Body of pancreas (tissue), 4 donors: Measurements from ENCODE around the gene TMEM182. TPM values are rescaled to one million over a fixed set of nuclear protein-coding genes. Genes with fewer than 3 reads are reported as not detected.

Experiments used
- ATAC-seq: fragments of 150-250 bp; one replicate; pipeline ENCODE4 v1.9.1; 2016
- DNase-seq, 4 donors: peaks; one replicate each; pipeline ENCODE4 v3.0.0-alpha.2; 2019
- H3K27ac ChIP-seq, 4 donors: fragments of 200-600 bp; sonication (generic); 1 replicate in 3 of 4; 2 replicates in 1 of 4; pipeline versions ENCODE4 v1.5.1 to v1.6.1; 2016 to 2019; ENCODE audit warnings: mild to moderate bottlenecking in 1 of 4, mixed read lengths in 1 of 4, moderate library complexity in 1 of 4
- H3K27me3 ChIP-seq, 2 donors: fragments of 200-600 bp; sonication (generic); one replicate each; pipeline ENCODE4 v1.6.0; 2016; ENCODE audit warnings: mild to moderate bottlenecking in 1 of 2
- H3K36me3 ChIP-seq, 2 donors: fragments of 200-600 bp; sonication (generic); replicated peaks in 1 of 2; 2 replicates each; pipeline ENCODE4 v1.5.1; 2016; ENCODE audit warnings: low read depth in 2 of 2; ENCODE audit not compliant: insufficient read depth in 1 of 2
- H3K4me1 ChIP-seq: fragments of 200-600 bp; sonication (generic); one replicate; pipeline ENCODE4 v1.6.0; 2016
- H3K4me3 ChIP-seq, 2 donors: fragments of 200-600 bp; sonication (generic); 1 replicate in 1 of 2; 2 replicates in 1 of 2; pipeline ENCODE4 v1.5.1; 2016 to 2019
- H3K9me3 ChIP-seq, 3 donors: fragments of 200-600 bp; sonication (generic); 1 replicate in 2 of 3; 2 replicates in 1 of 3; pipeline ENCODE4 v1.5.1; 2016
- CTCF ChIP-seq, 7 experiments: fragments of 450-650 bp in 4 of 7; fragments of 200-600 bp in 3 of 7; sonication (generic) in 3 of 7; IDR thresholded peaks; one replicate each; pipeline ENCODE4 v1.5.1; 2016 to 2019; ENCODE audit warnings: antibody characterized with exemption in 7 of 7
- POLR2A ChIP-seq, 3 donors: fragments of 450-650 bp; IDR thresholded peaks; one replicate each; pipeline ENCODE4 v1.6.1; 2016; ENCODE audit warnings: antibody characterized with exemption in 3 of 3, mild to moderate bottlenecking in 2 of 3
- WGBS, 2 donors: methylation state at CpG; one replicate each; pipeline ENCODE4 v1.1.5; 2017; 5-methylcytosine and 5-hydroxymethylcytosine counted together
- intact Hi-C: fragments of 100-400 bp; cut with DNase I; formaldehyde crosslinking; loops from one replicate; pipeline ENCODE4 v1.15.1; 2023
- total RNA-seq, 2 donors: library from RNA; depleted of rRNA; stranded (reverse); fragments of >200 nt; gene quantifications; one replicate each; pipeline ENCODE4 v1.1.0, GENCODE V29; 2016

TMEM182 gene
- total RNA-seq, 2 donors from 2014 or later, result 0.33 to 1.8 TPM

GRCh38 chr2:102834523-102835273 lies 72.9 kb downstream of the TMEM182 start:
- Histone ChIP-seq H3K4me1 (no peaks in the 10 kb centered on the region), H3K36me3 (no peaks in the 10 kb centered on the region), H3K9me3 (no peaks in the 10 kb centered on the region), H3K27ac (no peak overlapping the region), H3K27me3 (no peaks in the 10 kb centered on the region), H3K4me3 (no peak overlapping the region)
- intact Hi-C loops, result no loop called here
- DNase-seq (no peak), ATAC-seq (no peak)
- 84 to 89% methylated on average over 6 of the region's 6 CpGs for WGBS, 2 donors
- no peak for TF ChIP-seq POLR2A (IDR thresholded peaks at IDR 0.05)
- no peak for TF ChIP-seq CTCF (IDR thresholded peaks at IDR 0.05)

DNA sequence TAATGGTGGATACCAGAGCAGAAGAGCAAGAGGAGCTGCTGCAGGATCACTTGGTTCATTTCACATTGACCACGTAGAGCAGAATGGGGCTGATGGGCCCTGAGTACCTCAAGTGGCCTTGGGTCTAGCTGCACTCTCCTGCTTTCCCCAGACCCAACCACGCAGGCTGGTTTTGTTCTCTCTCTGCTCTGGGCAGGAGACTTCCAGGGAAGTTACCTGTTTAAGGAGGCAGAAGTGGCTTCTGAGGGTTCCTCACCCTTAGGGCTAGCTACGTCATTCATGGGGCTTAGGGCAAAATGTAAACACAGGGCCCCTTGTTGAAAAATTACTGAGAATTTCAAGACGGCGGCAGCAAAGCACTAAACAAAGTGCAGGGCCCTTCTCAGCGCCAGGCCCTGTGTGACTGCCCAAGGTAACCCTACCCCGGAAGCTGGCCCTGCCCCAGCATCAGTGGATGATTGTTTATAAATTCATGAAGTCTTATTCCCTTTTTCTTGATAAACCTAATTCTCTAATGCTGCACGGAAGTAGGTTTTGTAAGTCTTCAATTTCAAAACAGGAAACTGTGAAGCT lies 75.9 kb downstream of the TMEM182 start:
- DNase-seq (no peak), ATAC-seq (no peak)
- no peak overlapping the region for H3K4me3 ChIP-seq
- H3K27me3 ChIP-seq, result no peaks in the 10 kb centered on the region
- TF ChIP-seq CTCF (IDR thresholded peaks at IDR 0.05), result no peak
- TF ChIP-seq POLR2A (IDR thresholded peaks at IDR 0.05), result no peak
- H3K9me3 ChIP-seq, result no peaks in the 10 kb centered on the region
- intact Hi-C loops, result no loop called here
- no peaks in the 10 kb centered on the region for H3K36me3 ChIP-seq
- WGBS, 2 donors, result 69 to 82% methylated on average over 7 to 8 of the region's 8 CpGs
- no peaks in the 10 kb centered on the region for H3K4me1 ChIP-seq
- no peak overlapping the region for H3K27ac ChIP-seq

- no peak overlapping the region for H3K4me3 ChIP-seq
- H3K9me3 ChIP-seq, result no peaks in the 10 kb centered on the region
- WGBS, 2 donors, result 25 to 28% methylated on average over 8 of the region's 8 CpGs
- TF ChIP-seq CTCF (IDR thresholded peaks at IDR 0.05), result peak; percentile 42 to 87 (median 66)
- TF ChIP-seq POLR2A (IDR thresholded peaks at IDR 0.05), result no peak
- no peak overlapping the region for H3K27ac ChIP-seq
- H3K4me1 ChIP-seq, result no peaks in the 10 kb centered on the region
- no peaks in the 10 kb centered on the region for H3K36me3 ChIP-seq
- DNase-seq, result peak; percentile 27 to 38 (median 29)
- no peak for ATAC-seq
- intact Hi-C loops, result no loop called here
- H3K27me3 ChIP-seq, result no peaks in the 10 kb centered on the region
Measured at GRCh38 chr2:102839668-102840388, 78.0 kb downstream of the TMEM182 start.

GRCh38 chr2:102841107-102841840 lies 79.4 kb downstream of the TMEM182 start:
- no peaks in the 10 kb centered on the region for H3K9me3 ChIP-seq
- H3K4me1 ChIP-seq, result no peaks in the 10 kb centered on the region
- peak in 6 of 7 experiments; percentile 39 to 48 (median 45) for TF ChIP-seq CTCF (IDR thresholded peaks at IDR 0.05)
- TF ChIP-seq POLR2A (IDR thresholded peaks at IDR 0.05), result no peak
- H3K4me3 ChIP-seq, result no peak overlapping the region
- DNase-seq (peak; percentile 48 to 70 (median 62)), ATAC-seq (peak; percentile 83)
- intact Hi-C loops, result no loop called here
- WGBS, 2 donors, result 42% methylated on average over 19 of the region's 19 CpGs
- no peaks in the 10 kb centered on the region for H3K27me3 ChIP-seq
- H3K36me3 ChIP-seq, result no peaks in the 10 kb centered on the region
- H3K27ac ChIP-seq, result no peak overlapping the region
